NCI-H1092 (cell line): ENCODE data around the gene ANKRD39.
"Not testable (repeated sequence)": the region's sequence is repeated elsewhere in the genome, so short reads cannot be mapped to it uniquely, and the experiment has no call there.

Experiments used
- DNase-seq: peaks from one replicate; lab custom pipeline; 2025; lab: John Stamatoyannopoulos, UW

The ANKRD39 gene

GRCh38 chr2:96808176-96808837, 49.5 kb downstream of the ANKRD39 start:
- DNase-seq, result no peak

GRCh38 chr2:96807127-96807471, 50.7 kb downstream of the ANKRD39 start:
- DNase-seq, result no peak

GRCh38 chr2:96806468-96807126, 51.2 kb downstream of the ANKRD39 start:
- no peak for DNase-seq

GRCh38 chr2:96805946-96806345, 51.9 kb downstream of the ANKRD39 start:
- DNase-seq, result not testable (repeated sequence)

GRCh38 chr2:96804986-96805385, 52.8 kb downstream of the ANKRD39 start:
- DNase-seq, result no peak

GRCh38 chr2:96802721-96803120, 55.1 kb downstream of the ANKRD39 start:
- no peak for DNase-seq

- no peak for DNase-seq
These were observed 55.8 kb downstream of the ANKRD39 start for GRCh38 chr2:96801786-96802595.

GRCh38 chr2:96801005-96801785, 56.6 kb downstream of the ANKRD39 start:
- DNase-seq, result peak; percentile 12

- DNase-seq, result no peak
These were observed 57.5 kb downstream of the ANKRD39 start for GRCh38 chr2:96800061-96801004.

GRCh38 chr2:96799623-96799935, 58.2 kb downstream of the ANKRD39 start:
- no peak for DNase-seq

GRCh38 chr2:96798733-96799622, 58.8 kb downstream of the ANKRD39 start:
- no peak for DNase-seq
